Lower leg skin (tissue), 3 donors: Measurements from ENCODE around the gene CCDC38.

Experiments
- CTCF ChIP-seq, 3 donors: fragments of 450-650 bp; IDR thresholded peaks; one replicate each; pipeline ENCODE4 v1.5.1; 2016; ENCODE audit warnings: antibody characterized with exemption in 3 of 3, mild to moderate bottlenecking in 3 of 3, moderate library complexity in 2 of 3
- POLR2A ChIP-seq, 2 donors: fragments of 450-650 bp; IDR thresholded peaks; one replicate each; pipeline ENCODE4 v1.6.1; 2016 to 2017; ENCODE audit warnings: antibody characterized with exemption in 2 of 2, mild to moderate bottlenecking in 1 of 2, moderate library complexity in 1 of 2

- TF ChIP-seq CTCF (IDR thresholded peaks at IDR 0.05) (no peak), POLR2A (IDR thresholded peaks at IDR 0.05) (no peak)
Observed at GRCh38 chr12:95898081-95898480, 44.3 kb downstream of the CCDC38 start.
